ENCODE measurements around the gene ARFIP1. TPM values are rescaled to one million over a fixed set of nuclear protein-coding genes. Genes with fewer than 3 reads are reported as not detected.
"Not testable (repeated sequence)": the region's sequence is repeated elsewhere in the genome, so short reads cannot be mapped to it uniquely, and the experiment has no call there.

The ARFIP1 gene
- total RNA-seq, 1 donor: 3.5 TPM

- no peaks in the 10 kb centered on the region for H3K9me3 ChIP-seq (ENCODE audit: low read depth, low read length)
- H3K4me3 ChIP-seq (ENCODE audit: low read length): no peak overlapping the region
- no peaks in the 10 kb centered on the region for H3K4me1 ChIP-seq (ENCODE audit: insufficient read depth, low read length)
- H3K27me3 ChIP-seq (ENCODE audit: insufficient read depth, low read length): no peaks in the 10 kb centered on the region
Measured at GRCh38 chr4:152885185-152885584, 105.4 kb downstream of the ARFIP1 start.

- Histone ChIP-seq H3K4me1 (ENCODE audit: insufficient read depth, low read length) (no peaks in the 10 kb centered on the region), H3K4me3 (ENCODE audit: low read length) (no peak overlapping the region), H3K9me3 (ENCODE audit: low read depth, low read length) (no peaks in the 10 kb centered on the region), H3K27me3 (ENCODE audit: insufficient read depth, low read length) (no peaks in the 10 kb centered on the region)
Measured at GRCh38 chr4:152886201-152886600, 106.4 kb downstream of the ARFIP1 start.

DNA sequence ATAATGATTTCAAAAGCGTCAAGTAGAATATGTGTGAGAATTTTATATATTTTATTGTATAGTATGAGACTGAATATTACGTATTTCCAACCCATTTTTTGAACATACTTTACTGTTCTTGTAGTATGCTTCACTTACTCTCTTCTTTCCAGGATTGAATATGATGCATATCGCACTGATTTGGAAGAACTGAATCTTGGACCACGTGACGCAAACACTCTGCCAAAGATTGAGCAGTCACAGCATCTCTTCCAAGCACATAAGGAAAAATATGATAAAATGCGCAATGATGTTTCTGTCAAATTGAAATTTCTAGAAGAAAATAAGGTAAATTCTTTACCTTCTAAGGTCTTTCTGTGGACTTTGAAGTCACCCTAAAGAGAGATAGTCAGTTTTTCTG is 108.2 kb downstream of the ARFIP1 start:
- H3K27me3 ChIP-seq (ENCODE audit: insufficient read depth, low read length): no peaks in the 10 kb centered on the region
- no peaks in the 10 kb centered on the region for H3K9me3 ChIP-seq (ENCODE audit: low read depth, low read length)
- no peak overlapping the region for H3K4me3 ChIP-seq (ENCODE audit: low read length)
- no peaks in the 10 kb centered on the region for H3K4me1 ChIP-seq (ENCODE audit: insufficient read depth, low read length)

DNA sequence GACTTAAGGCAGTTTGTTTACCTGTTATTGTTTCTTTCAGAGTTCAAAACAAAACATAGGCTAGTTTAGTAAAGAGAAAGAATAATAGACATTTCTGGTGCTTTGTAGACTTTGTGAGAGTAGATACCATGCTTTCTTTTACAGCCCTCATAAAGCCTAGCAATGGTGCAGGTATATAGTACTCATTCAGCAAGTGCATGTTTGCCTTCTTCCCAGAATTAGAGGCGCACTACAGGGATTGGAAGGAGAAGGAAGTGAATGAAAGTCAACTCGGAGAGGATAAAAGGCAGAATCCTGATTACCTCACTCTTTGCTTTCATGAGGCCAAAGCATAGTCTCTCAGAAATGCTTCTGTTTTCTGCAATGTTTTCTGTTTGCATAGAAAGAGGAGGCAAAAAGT is 113.2 kb downstream of the ARFIP1 start:
- Histone ChIP-seq H3K4me1 (ENCODE audit: insufficient read depth, low read length) (no peaks in the 10 kb centered on the region), H3K9me3 (ENCODE audit: low read depth, low read length) (no peaks in the 10 kb centered on the region), H3K4me3 (ENCODE audit: low read length) (no peak overlapping the region), H3K27me3 (ENCODE audit: insufficient read depth, low read length) (no peaks in the 10 kb centered on the region)

GRCh38 chr4:152894673-152895072 is 114.9 kb downstream of the ARFIP1 start:
- no peaks in the 10 kb centered on the region for H3K4me1 ChIP-seq (ENCODE audit: insufficient read depth, low read length)
- no peak overlapping the region for H3K4me3 ChIP-seq (ENCODE audit: low read length)
- no peaks in the 10 kb centered on the region for H3K27me3 ChIP-seq (ENCODE audit: insufficient read depth, low read length)
- no peaks in the 10 kb centered on the region for H3K9me3 ChIP-seq (ENCODE audit: low read depth, low read length)

- Histone ChIP-seq H3K27me3 (ENCODE audit: insufficient read depth, low read length) (no peaks in the 10 kb centered on the region), H3K4me1 (ENCODE audit: insufficient read depth, low read length) (no peaks in the 10 kb centered on the region), H3K4me3 (ENCODE audit: low read length) (no peak overlapping the region), H3K9me3 (ENCODE audit: low read depth, low read length) (no peaks in the 10 kb centered on the region)
Measured at GRCh38 chr4:152896811-152897210, 117.1 kb downstream of the ARFIP1 start.

- H3K4me3 ChIP-seq (ENCODE audit: low read length); H3K27me3 ChIP-seq (ENCODE audit: insufficient read depth, low read length); H3K9me3 ChIP-seq (ENCODE audit: low read depth, low read length); H3K4me1 ChIP-seq (ENCODE audit: insufficient read depth, low read length): not testable (repeated sequence)
Measured at GRCh38 chr4:152898133-152898532, 118.4 kb downstream of the ARFIP1 start.

GRCh38 chr4:152898606-152899005 is 118.9 kb downstream of the ARFIP1 start:
- H3K9me3 ChIP-seq (ENCODE audit: low read depth, low read length): no peaks in the 10 kb centered on the region
- H3K4me1 ChIP-seq (ENCODE audit: insufficient read depth, low read length): no peaks in the 10 kb centered on the region
- H3K27me3 ChIP-seq (ENCODE audit: insufficient read depth, low read length): no peaks in the 10 kb centered on the region
- no peak overlapping the region for H3K4me3 ChIP-seq (ENCODE audit: low read length)

- no peaks in the 10 kb centered on the region for H3K27me3 ChIP-seq (ENCODE audit: insufficient read depth, low read length)
- no peaks in the 10 kb centered on the region for H3K9me3 ChIP-seq (ENCODE audit: low read depth, low read length)
- no peaks in the 10 kb centered on the region for H3K4me1 ChIP-seq (ENCODE audit: insufficient read depth, low read length)
- H3K4me3 ChIP-seq (ENCODE audit: low read length): no peak overlapping the region
Measured at GRCh38 chr4:152900395-152900794, 120.6 kb downstream of the ARFIP1 start.

DNA sequence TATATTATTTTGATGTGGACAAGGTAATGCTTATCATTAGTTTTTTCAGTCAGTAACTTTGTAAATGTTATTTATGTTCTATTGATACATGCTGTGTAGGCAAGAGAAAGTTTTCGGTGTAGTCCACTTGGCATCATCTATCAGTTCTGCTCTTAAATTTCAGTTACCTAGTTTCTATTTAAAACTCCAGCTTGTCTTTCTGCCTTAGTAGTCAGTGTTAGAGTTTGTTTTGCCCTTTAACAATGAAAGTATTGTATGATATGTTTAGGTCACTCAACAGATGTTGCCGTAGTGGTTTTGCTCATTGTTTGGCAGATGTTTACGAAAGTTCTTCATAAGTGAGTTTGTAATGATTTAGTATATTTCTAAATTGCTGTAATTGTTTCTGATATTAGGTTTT is 121.5 kb downstream of the ARFIP1 start:
- H3K9me3 ChIP-seq (ENCODE audit: low read depth, low read length): no peaks in the 10 kb centered on the region
- H3K4me1 ChIP-seq (ENCODE audit: insufficient read depth, low read length): no peaks in the 10 kb centered on the region
- no peaks in the 10 kb centered on the region for H3K27me3 ChIP-seq (ENCODE audit: insufficient read depth, low read length)
- H3K4me3 ChIP-seq (ENCODE audit: low read length): no peak overlapping the region

DNA sequence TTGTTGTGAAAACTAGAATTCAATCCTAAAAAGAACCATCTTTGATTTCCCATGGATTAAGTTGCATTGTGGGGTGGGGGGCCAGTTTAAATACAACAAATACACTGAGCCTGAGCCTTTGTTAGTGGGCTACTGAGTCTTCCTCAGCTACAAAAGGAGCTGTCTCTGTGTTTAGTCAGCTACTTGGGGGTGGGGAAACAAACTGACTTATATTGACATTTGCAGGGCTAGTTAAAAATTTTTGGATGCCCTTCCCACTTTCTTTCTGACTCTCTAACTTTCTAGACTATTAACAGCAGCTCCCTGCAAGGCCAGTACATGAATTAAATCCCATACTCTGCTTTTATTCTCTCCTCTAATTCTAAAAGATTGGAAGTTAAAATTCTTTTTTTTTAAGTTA is 123.9 kb downstream of the ARFIP1 start:
- Histone ChIP-seq H3K4me3 (ENCODE audit: low read length) (no peak overlapping the region), H3K9me3 (ENCODE audit: low read depth, low read length) (no peaks in the 10 kb centered on the region), H3K27me3 (ENCODE audit: insufficient read depth, low read length) (no peaks in the 10 kb centered on the region), H3K4me1 (ENCODE audit: insufficient read depth, low read length) (no peaks in the 10 kb centered on the region)

DNA sequence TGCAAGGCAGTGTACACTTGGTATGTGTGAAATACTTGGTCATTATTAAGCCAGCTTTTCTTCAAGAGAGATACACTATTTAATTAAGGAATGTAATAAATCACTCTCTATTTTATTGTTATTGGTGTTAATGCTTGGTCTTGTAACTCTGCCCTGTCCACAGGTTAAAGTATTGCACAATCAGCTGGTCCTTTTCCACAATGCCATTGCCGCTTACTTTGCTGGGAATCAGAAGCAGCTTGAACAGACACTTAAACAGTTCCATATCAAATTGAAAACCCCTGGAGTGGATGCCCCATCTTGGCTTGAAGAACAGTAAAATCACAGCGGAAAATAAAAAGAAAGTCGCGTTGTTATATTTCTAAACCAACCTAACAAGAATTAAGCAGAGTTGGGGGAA is 130.1 kb downstream of the ARFIP1 start:
- no peaks in the 10 kb centered on the region for H3K9me3 ChIP-seq (ENCODE audit: low read depth, low read length)
- no peaks in the 10 kb centered on the region for H3K4me1 ChIP-seq (ENCODE audit: insufficient read depth, low read length)
- no peak overlapping the region for H3K4me3 ChIP-seq (ENCODE audit: low read length)
- no peaks in the 10 kb centered on the region for H3K27me3 ChIP-seq (ENCODE audit: insufficient read depth, low read length)

DNA sequence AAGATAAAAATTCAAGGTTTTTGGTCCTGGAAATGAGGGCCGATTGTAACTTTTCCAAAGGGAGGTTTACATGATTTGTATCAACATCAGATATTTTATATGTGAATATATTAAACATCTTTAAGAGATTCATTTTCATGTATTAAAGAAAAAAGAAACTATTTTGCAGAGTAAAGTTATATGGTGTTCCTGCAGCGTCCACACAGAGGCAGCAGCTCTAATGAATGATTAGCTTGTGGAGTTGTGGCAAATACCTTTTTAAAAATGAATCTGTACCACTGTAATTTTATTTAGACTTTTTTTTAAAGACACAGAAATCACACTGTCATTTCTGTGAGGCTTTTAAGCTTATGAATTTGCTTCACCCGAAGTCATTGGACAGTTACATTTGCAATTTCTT is 130.8 kb downstream of the ARFIP1 start:
- H3K4me3 ChIP-seq (ENCODE audit: low read length): no peak overlapping the region
- H3K9me3 ChIP-seq (ENCODE audit: low read depth, low read length): no peaks in the 10 kb centered on the region
- no peaks in the 10 kb centered on the region for H3K27me3 ChIP-seq (ENCODE audit: insufficient read depth, low read length)
- H3K4me1 ChIP-seq (ENCODE audit: insufficient read depth, low read length): no peaks in the 10 kb centered on the region

DNA sequence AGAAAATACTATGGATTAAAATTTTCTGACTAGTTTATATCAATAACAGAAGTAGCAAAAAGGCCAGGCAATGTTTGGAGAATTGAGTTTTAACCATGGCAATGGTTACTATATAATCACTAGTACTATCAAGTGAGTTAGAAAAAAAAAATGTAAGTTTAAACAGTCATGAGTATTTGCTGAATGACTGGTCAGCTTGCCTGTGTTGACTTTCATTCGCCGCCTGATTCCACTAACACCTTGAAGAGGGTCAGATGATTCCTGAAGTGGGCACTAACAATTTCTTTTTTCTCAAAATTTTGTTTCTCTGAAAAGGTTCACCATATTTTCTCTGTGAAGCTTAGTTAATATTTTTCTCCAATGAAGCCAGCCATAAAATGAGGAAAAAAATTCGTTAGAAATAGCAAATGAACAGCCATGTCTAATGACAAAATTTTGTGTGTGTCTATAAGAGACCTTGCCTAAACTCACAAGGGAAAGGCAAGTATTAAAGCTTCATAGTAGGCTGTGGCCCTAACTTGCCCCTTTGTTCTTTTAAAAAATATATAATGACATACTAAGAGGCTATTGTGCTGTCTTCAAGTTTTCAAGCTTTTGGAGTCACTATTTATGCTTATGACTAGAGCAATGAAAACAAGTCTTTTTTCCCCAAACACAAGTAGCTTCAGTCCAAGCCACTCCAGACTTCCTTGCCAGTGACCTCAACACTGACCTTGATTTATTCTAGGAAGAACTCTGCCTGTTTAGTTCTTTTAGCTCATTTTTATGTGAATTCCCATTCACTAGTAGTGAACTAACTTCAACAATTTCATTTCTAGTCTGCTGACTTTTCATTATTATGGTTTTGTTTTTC is 138.0 kb downstream of the ARFIP1 start:
- no peak overlapping the region for H3K4me3 ChIP-seq (ENCODE audit: low read length)
- H3K4me1 ChIP-seq (ENCODE audit: insufficient read depth, low read length): no peaks in the 10 kb centered on the region
- H3K9me3 ChIP-seq (ENCODE audit: low read depth, low read length): peaks cover 11% of the 10 kb centered on the region
- H3K27me3 ChIP-seq (ENCODE audit: insufficient read depth, low read length): no peaks in the 10 kb centered on the region

- Histone ChIP-seq H3K4me3 (ENCODE audit: low read length) (no peak overlapping the region), H3K27me3 (ENCODE audit: insufficient read depth, low read length) (no peaks in the 10 kb centered on the region), H3K4me1 (ENCODE audit: insufficient read depth, low read length) (no peaks in the 10 kb centered on the region), H3K9me3 (ENCODE audit: low read depth, low read length) (peaks cover 11% of the 10 kb centered on the region)
Measured at GRCh38 chr4:152919826-152920225, 140.1 kb downstream of the ARFIP1 start.

- peaks cover 11% of the 10 kb centered on the region for H3K9me3 ChIP-seq (ENCODE audit: low read depth, low read length)
- H3K4me1 ChIP-seq (ENCODE audit: insufficient read depth, low read length): no peaks in the 10 kb centered on the region
- no peaks in the 10 kb centered on the region for H3K27me3 ChIP-seq (ENCODE audit: insufficient read depth, low read length)
- H3K4me3 ChIP-seq (ENCODE audit: low read length): no peak overlapping the region
Measured at GRCh38 chr4:152920768-152921167, 141.0 kb downstream of the ARFIP1 start.

Data from mononuclear cell (primary cell).